GM12864 (cell line): ENCODE results near the gene ELAVL2.

ENCODE experiments used
- DNase-seq: peaks from one replicate; pipeline ENCODE4 v3.0.0-alpha.2; 2011; ENCODE audit warnings: low read depth
- H3K4me3 ChIP-seq: 2 replicates; pipeline ENCODE4 v1.5.1; 2011; ENCODE audit warnings: mild to moderate bottlenecking, low read depth, low read length, control low read depth
- TF ChIP-seq, protein P1 (sequence below): IDR thresholded peaks from 2 replicates; pipeline ENCODE4 v1.5.1; 2011; ENCODE audit warnings: low read depth, mild to moderate bottlenecking, moderate library complexity, low read length, control low read depth, inconsistent platforms; ENCODE audit errors: missing control alignments

Gene ELAVL2

GRCh38 chr9:23820451-23821374 is 5.3 kb downstream of the ELAVL2 start:
- no peak for DNase-seq
- TF ChIP-seq, protein P1, sequence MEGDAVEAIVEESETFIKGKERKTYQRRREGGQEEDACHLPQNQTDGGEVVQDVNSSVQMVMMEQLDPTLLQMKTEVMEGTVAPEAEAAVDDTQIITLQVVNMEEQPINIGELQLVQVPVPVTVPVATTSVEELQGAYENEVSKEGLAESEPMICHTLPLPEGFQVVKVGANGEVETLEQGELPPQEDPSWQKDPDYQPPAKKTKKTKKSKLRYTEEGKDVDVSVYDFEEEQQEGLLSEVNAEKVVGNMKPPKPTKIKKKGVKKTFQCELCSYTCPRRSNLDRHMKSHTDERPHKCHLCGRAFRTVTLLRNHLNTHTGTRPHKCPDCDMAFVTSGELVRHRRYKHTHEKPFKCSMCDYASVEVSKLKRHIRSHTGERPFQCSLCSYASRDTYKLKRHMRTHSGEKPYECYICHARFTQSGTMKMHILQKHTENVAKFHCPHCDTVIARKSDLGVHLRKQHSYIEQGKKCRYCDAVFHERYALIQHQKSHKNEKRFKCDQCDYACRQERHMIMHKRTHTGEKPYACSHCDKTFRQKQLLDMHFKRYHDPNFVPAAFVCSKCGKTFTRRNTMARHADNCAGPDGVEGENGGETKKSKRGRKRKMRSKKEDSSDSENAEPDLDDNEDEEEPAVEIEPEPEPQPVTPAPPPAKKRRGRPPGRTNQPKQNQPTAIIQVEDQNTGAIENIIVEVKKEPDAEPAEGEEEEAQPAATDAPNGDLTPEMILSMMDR: no peak
- H3K4me3 ChIP-seq: no peak overlapping the region

DNA sequence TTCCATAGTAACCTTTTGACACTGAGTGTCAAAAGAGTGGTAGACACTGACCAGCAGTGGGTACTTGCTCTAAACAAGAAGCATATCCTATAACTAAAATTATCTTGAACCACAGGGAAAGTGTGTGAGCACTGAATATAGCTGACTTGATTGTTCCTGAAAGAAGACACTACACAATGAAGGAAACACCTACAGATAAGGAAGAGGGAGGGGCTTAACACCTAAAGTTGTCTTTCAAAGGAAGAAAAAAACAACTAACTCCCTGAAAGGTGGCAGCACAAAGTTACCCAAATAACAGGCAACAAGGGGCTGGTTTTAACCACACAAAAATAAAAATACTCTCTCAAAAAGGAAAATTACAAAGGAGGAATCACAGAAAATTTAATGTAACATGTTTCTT is 6.6 kb downstream of the ELAVL2 start:
- H3K4me3 ChIP-seq: no peak overlapping the region
- TF ChIP-seq, protein P1: no peak
- DNase-seq: no peak

DNA sequence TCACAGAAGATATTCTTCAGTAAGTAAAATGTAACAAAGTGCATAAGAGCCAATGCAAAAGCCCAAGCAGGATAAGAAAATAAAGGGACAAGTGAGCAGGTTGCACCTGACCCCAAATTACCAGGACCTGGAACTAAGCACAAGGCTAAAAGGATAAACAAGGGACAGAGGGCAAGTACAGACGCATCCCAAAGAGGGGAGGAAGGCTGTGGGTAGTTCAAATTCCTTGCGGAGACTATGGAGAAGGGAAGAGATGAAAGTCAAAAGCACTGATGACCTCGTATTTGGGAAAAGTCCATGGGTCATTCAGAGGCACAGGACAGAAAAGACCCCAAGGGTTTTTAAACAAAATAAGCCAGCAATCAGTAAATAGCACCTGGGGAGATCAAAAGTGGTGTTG is 11.8 kb downstream of the ELAVL2 start:
- no peak overlapping the region for H3K4me3 ChIP-seq

DNA sequence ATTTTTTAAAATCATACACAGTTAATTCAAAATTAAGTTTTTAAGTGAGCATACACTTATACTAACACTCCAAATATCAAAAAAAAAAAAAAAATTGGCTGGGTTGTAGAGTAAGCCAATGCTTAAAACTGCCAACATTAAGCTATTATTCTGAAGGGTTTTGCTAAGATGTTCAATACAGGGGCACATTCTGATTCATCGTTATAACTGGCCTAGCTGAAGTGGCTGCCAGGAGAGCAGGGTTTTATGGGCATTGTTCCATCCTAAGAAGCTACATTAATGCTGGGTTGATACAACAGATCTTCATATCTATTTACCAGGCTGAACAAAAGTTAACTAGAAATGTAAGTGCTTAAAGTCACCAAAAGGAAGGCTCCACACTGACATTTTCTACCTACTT is 13.4 kb downstream of the ELAVL2 start:
- TF ChIP-seq, protein P1: no peak
- no peak for DNase-seq
- H3K4me3 ChIP-seq: no peak overlapping the region

More for the DNA sequence above, 11.8 kb downstream of the ELAVL2 start:
- no peak for DNase-seq
- TF ChIP-seq, protein P1: no peak

- DNase-seq: no peak
- H3K4me3 ChIP-seq: no peak overlapping the region
- TF ChIP-seq, protein P1: no peak
Observed at GRCh38 chr9:23811633-23812032, 14.4 kb downstream of the ELAVL2 start.

GRCh38 chr9:23803216-23803615 is 22.8 kb downstream of the ELAVL2 start:
- no peak for DNase-seq
- TF ChIP-seq, protein P1: no peak
- no peak overlapping the region for H3K4me3 ChIP-seq

DNA sequence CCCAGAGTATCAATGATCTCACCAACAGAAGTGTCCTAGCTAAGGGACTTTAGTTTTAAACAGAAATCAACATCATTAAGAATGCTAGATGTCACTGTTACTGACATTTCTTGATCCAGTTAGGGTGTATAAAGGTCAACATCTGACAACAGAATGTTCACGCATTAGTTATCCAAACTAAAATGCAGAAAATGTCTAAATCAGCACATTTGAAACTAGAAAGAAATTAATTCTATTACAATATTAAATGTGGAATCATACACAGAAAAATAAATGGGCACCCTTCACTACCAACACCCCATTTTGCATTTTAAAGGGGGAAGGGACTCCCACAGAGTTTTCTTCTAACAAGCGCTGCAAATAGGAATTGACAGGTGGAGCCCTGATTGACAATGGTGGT is 24.5 kb downstream of the ELAVL2 start:
- no peak overlapping the region for H3K4me3 ChIP-seq
- TF ChIP-seq, protein P1: no peak
- DNase-seq: no peak
